NB4 (cell line): Measurements from ENCODE around the gene PGAM5.

Experiments used
- DNase-seq: peaks from one replicate; pipeline ENCODE4 v3.0.0; 2010; ENCODE audit warnings: low read depth
- H3K4me3 ChIP-seq: one replicate; pipeline ENCODE4 v1.5.1; 2011; ENCODE audit warnings: mild to moderate bottlenecking, low read depth, low read length, moderate library complexity
- CTCF ChIP-seq: IDR thresholded peaks from one replicate; pipeline ENCODE4 v1.5.1; 2012; ENCODE audit warnings: low read depth, low read length
- MYC ChIP-seq: IDR thresholded peaks from 2 replicates; pipeline ENCODE4 v1.6.1; 2011; ENCODE audit warnings: low read depth, low read length
- POLR2A ChIP-seq: IDR thresholded peaks from 2 replicates; pipeline ENCODE4 v1.6.1; 2011; ENCODE audit warnings: mild to moderate bottlenecking; ENCODE audit not compliant: insufficient read length; ENCODE audit errors: extremely low read depth
- TF ChIP-seq, protein P1 (sequence below): IDR thresholded peaks from 2 replicates; pipeline ENCODE4 v1.6.1; 2011; ENCODE audit warnings: low read depth, low read length

The PGAM5 gene

DNA sequence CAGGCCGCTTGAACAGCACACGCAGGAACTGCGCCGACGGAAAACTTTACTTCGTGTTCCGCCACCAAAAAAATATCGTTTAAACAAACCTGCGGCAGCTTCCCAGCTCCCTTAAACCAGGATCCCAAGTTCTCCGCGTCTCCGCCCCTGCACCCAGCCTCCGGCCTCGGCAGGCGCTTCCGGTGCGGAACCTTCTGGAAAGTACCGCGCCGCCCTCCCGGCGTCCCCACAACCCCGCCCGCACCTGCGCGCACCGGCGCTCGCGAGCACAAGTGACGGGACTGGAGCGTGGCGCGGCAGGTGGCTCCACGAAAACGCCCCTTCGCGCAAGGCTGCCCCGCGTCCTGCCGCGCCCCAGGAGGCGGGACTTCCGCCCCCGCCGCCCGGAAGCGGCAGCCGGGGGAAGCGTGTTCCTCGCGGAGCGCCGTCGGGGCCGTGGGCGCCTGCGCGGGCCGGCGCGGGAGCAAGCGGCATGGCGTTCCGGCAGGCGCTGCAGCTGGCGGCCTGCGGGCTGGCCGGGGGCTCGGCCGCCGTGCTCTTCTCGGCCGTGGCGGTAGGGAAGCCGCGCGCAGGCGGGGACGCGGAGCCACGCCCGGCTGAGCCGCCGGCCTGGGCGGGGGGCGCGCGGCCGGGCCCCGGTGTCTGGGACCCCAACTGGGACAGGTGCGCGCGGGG lies at the start of gene PGAM5:
Gene PGAM5 (plus strand): TSS at position 438 of the 675 bp plus-strand sequence. CDS start 35 bp downstream, at position 473.
- peak; percentile 93 for DNase-seq
- H3K4me3 ChIP-seq: peak within 1 kb of the TSS; percentile 76
- TF ChIP-seq CTCF (no peak), MYC (peak; percentile 79), POLR2A (peak; percentile 79)
- TF ChIP-seq, protein P1, sequence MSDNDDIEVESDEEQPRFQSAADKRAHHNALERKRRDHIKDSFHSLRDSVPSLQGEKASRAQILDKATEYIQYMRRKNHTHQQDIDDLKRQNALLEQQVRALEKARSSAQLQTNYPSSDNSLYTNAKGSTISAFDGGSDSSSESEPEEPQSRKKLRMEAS: peak; percentile 81; the same call in 1 of the 2 replicates

GRCh38 chr12:132660996-132661395 lies 49.6 kb upstream of the PGAM5 start:
- DNase-seq: no peak
- H3K4me3 ChIP-seq: no peak overlapping the region
- TF ChIP-seq POLR2A (no peak), MYC (no peak), CTCF (no peak)
- TF ChIP-seq, protein P1: no peak

DNA sequence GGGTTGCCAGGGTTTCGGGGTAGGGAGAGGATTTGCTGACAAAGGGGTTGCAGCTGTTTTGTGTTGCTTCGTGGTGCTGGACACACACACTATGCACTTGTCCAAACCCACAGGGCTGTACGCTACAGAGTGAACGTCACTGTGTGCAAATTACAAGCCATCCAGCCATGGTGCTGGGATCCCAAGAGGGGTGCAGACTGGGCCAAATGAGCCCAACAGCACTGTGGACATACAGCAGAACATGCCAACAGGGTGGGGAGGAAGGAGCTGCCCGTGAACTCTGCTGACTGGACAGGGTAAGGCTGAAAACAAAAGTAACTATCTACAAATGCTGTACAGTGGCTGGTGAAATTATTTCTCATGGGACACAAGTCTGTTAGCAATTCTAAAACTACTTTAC lies 48.7 kb upstream of the PGAM5 start:
- TF ChIP-seq CTCF (no peak), MYC (no peak), POLR2A (no peak)
- TF ChIP-seq, protein P1: no peak
- no peak overlapping the region for H3K4me3 ChIP-seq
- no peak for DNase-seq

DNA sequence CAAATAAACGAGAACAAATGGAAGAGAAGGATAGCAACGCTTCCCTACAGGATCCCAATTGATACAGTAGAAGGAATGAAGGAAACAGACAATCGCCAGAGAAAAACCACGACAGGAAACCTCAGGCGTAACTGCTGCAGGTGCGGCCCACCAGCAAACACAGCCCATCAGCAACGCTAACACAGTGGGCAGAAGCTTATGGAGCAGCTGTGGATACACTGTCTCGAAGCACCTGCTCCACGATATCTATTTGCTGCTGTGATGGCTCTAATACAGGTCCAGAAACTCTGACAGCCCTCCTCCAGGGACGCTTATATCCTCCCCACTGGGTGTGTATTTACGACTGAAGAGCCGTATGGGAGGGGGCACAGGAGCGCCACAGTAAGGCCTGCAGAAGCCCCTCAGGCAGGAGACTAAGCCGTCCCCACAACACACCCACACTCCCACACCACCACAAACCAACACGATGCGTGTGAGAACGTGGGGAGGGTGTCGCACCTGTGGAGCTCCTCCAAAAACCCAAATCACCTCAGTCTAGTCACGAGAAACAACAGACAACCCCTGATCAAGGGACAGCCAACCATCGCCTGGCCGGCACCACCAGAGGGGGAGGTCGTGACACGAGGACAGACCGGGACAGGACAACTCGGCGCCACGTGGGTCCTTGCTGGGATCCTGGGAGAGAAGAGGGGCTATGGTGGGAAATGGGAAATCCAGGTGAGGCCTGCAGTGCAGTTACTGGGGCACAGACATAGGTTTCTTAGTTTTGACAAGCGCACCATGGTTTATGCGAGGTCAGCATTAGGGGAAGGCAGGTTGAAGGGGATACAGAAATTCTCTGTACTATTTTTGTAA lies 47.5 kb upstream of the PGAM5 start:
- DNase-seq: no peak
- no peak overlapping the region for H3K4me3 ChIP-seq
- TF ChIP-seq, protein P1: no peak
- TF ChIP-seq MYC (no peak), POLR2A (no peak), CTCF (no peak)

- TF ChIP-seq POLR2A: no peak
- no peak for TF ChIP-seq CTCF
- no peak for TF ChIP-seq MYC
- TF ChIP-seq, protein P1: no peak
- H3K4me3 ChIP-seq: no peak overlapping the region
- DNase-seq: no peak
Measured at GRCh38 chr12:132664206-132665148, 46.2 kb upstream of the PGAM5 start.
